K562 (cell line): ENCODE results near the gene BMP10. TPM values are rescaled to one million over a fixed set of nuclear protein-coding genes. Genes with fewer than 3 reads are reported as not detected.
A peak's percentile ranks its signal among the peaks of the same experiment; 100 is the strongest.

Experiments
- ATAC-seq: fragments of 200-7000 bp; cut with Tn5 transposase; 3 replicates; pipeline ENCODE4 v1.9.1; 2020; ENCODE audit warnings: moderate library complexity
- Bru-seq: library from RNA; stranded (reverse); fragments of 400-500 nt; gene quantifications from one replicate; lab custom pipeline; 2021; lab: Mats Ljungman, UMichigan
- BruChase-seq, 2 experiments: library from RNA; stranded (reverse); fragments of 400-500 nt; gene quantifications; one replicate each; lab custom pipeline; 2021; lab: Mats Ljungman, UMichigan
- BruUV-seq: library from RNA; stranded (reverse); fragments of 400-500 nt; replicated peaks from 2 replicates; lab custom pipeline; 2021; lab: Mats Ljungman, UMichigan
- CTCF ChIA-PET: fragments of 300-600 bp; formaldehyde crosslinking; extraction: SDS; loops from one replicate; lab custom pipeline; 2021; ENCODE audit warnings: low intra/inter-chr PET ratio; lab: Yijun Ruan, JAX
- POLR2A ChIA-PET: fragments of 300-600, 350-650 bp; sonication (Branson Sonifier 250); formaldehyde crosslinking; extraction: SDS; loops from one replicate; lab custom pipeline; 2021; ENCODE audit warnings: antibody characterized with exemption, inconsistent platforms; lab: Yijun Ruan, JAX
- DNase-seq, 4 experiments: peaks; one replicate each; pipeline versions ENCODE4 v3.0.0 to v3.0.0-alpha.2; 2011 to 2018; ENCODE audit warnings: low spot score in 3 of 4, mixed read lengths in 3 of 4; ENCODE audit errors: extremely low read depth in 1 of 4
- FAIRE-seq: peaks from 2 replicates; lab custom pipeline; 2011; peaks lifted over from hg19 to GRCh38; lab: Jason Lieb, UNC
- H2AFZ ChIP-seq: 2 replicates; pipeline ENCODE4 v1.6.0; 2011; ENCODE audit warnings: low read depth, low read length, control low read depth, inconsistent platforms
- H3K27ac ChIP-seq: fragments of 200-600 bp; 3 replicates; pipeline ENCODE4 v1.8.0; 2011; ENCODE audit warnings: low read depth, mild to moderate bottlenecking, control low read depth, inconsistent platforms, low read length, moderate library complexity, mixed read lengths; ENCODE audit errors: extremely low read depth
- H3K27me3 ChIP-seq, 2 experiments: fragments of 300-600 bp in 1 of 2; 2 replicates in 1 of 2; 3 replicates in 1 of 2; pipeline versions ENCODE4 v1.6.0 to v1.8.0; 2011; ENCODE audit warnings: inconsistent platforms in 2 of 2, low read length in 2 of 2, mild to moderate bottlenecking in 1 of 2, mixed read lengths in 1 of 2, moderate library complexity in 1 of 2; ENCODE audit not compliant: control insufficient read depth in 2 of 2, insufficient read depth in 2 of 2
- H3K36me3 ChIP-seq: fragments of 300-600 bp; 3 replicates; pipeline ENCODE4 v1.8.0; 2011; ENCODE audit warnings: mild to moderate bottlenecking, low read length, inconsistent platforms; ENCODE audit not compliant: control insufficient read depth, insufficient read depth
- H3K4me1 ChIP-seq, 2 experiments: fragments of 200-600 bp in 1 of 2; replicated peaks in 1 of 2; 2 replicates in 1 of 2; 3 replicates in 1 of 2; pipeline versions ENCODE4 v1.5.1 to v1.8.0; 2011; ENCODE audit warnings: inconsistent platforms in 2 of 2, low read length in 2 of 2, mild to moderate bottlenecking in 1 of 2, mixed read lengths in 1 of 2, moderate library complexity in 1 of 2; ENCODE audit not compliant: control insufficient read depth in 2 of 2, insufficient read depth in 2 of 2
- H3K4me2 ChIP-seq: 2 replicates; pipeline ENCODE4 v1.6.1; 2011; ENCODE audit warnings: low read length, control low read depth, inconsistent platforms, mixed read lengths; ENCODE audit not compliant: insufficient read depth
- H3K4me3 ChIP-seq: fragments of 200-600 bp; sonication (generic), shearing (Covaris generic); 2 replicates; pipeline ENCODE4 v1.5.1; 2016; ENCODE audit warnings: control low read depth, inconsistent platforms
- H3K79me2 ChIP-seq: fragments of 200-600 bp; 3 replicates; pipeline ENCODE4 v1.8.0; 2011; ENCODE audit warnings: low read length, inconsistent platforms; ENCODE audit not compliant: control insufficient read depth, insufficient read depth
- H3K9ac ChIP-seq, 2 experiments: 2 replicates each; pipeline versions ENCODE4 v1.6.0 to v1.6.1; 2011; ENCODE audit warnings: low read depth in 2 of 2, low read length in 2 of 2, control low read depth in 1 of 2, inconsistent platforms in 1 of 2, mild to moderate bottlenecking in 1 of 2, mixed read lengths in 1 of 2; ENCODE audit not compliant: insufficient read depth in 1 of 2
- H3K9me1 ChIP-seq: one replicate; pipeline ENCODE4 v1.6.0; 2011; ENCODE audit warnings: inconsistent platforms, mild to moderate bottlenecking, low read length, moderate library complexity; ENCODE audit not compliant: control insufficient read depth, insufficient read depth
- H3K9me3 ChIP-seq: replicated peaks from 2 replicates; pipeline ENCODE4 v1.5.1; 2011; ENCODE audit warnings: low read depth, low read length, inconsistent platforms; ENCODE audit not compliant: control insufficient read depth, insufficient read depth
- H4K20me1 ChIP-seq: replicated peaks from 2 replicates; pipeline ENCODE4 v1.6.1; 2011; ENCODE audit warnings: low read length, inconsistent platforms, mixed read lengths; ENCODE audit not compliant: control insufficient read depth, insufficient read depth
- CBX8 ChIP-seq: fragments of 200-600 bp; sonication (generic); IDR thresholded peaks from 2 replicates; pipeline ENCODE4 v1.6.1; 2012; ENCODE audit warnings: borderline replicate concordance, mixed run types, low read depth, mild to moderate bottlenecking, moderate library complexity, mixed read lengths, low read length, control low read depth, inconsistent platforms; ENCODE audit not compliant: poor library complexity, severe bottlenecking; ENCODE audit errors: extremely low read depth
- CXXC5 ChIP-seq: fragments of 250-450 bp; sonication (Bioruptor Pico); IDR thresholded peaks from 2 replicates; pipeline ENCODE4 v1.8.0; 2022; ENCODE audit warnings: inconsistent platforms, mild to moderate bottlenecking, moderate library complexity
- LARP7 ChIP-seq: fragments of 450-650 bp; IDR thresholded peaks from 2 replicates; pipeline ENCODE4 v1.6.1; 2016
- NR2C2 ChIP-seq, 2 experiments: fragments of 200-800 bp in 1 of 2; sonication (Bioruptor generic) in 1 of 2; sonication (generic) in 1 of 2; formaldehyde crosslinking in 1 of 2; IDR thresholded peaks; 2 replicates each; pipeline versions ENCODE4 v1.6.1 to v1.8.0; 2016 to 2022; ENCODE audit warnings: mild to moderate bottlenecking in 1 of 2, missing compliant biosample characterization in 1 of 2, missing genetic modification characterization in 1 of 2, missing genetic modification reagents in 1 of 2
- SIX5 ChIP-seq, 2 experiments: IDR thresholded peaks; 2 replicates each; pipeline ENCODE4 v1.6.1; 2011; ENCODE audit warnings: low read length in 2 of 2, borderline replicate concordance in 1 of 2, low read depth in 1 of 2, mild to moderate bottlenecking in 1 of 2, moderate library complexity in 1 of 2; ENCODE audit not compliant: insufficient read depth in 1 of 2
- TAF1 ChIP-seq: IDR thresholded peaks from 2 replicates; pipeline ENCODE4 v1.6.1; 2011; ENCODE audit warnings: mild to moderate bottlenecking, low read length, moderate library complexity; ENCODE audit not compliant: insufficient read depth, control insufficient read depth, severe bottlenecking; ENCODE audit errors: extremely low read depth
- ZBTB8A ChIP-seq: fragments of 450-650 bp; IDR thresholded peaks from 2 replicates; pipeline ENCODE4 v1.6.1; 2018; ENCODE audit warnings: mild to moderate bottlenecking, moderate library complexity; ENCODE audit not compliant: partially characterized antibody
- WGBS: fragments of 100-300 bp; shearing (Covaris generic); methylation state at CpG from one replicate; pipeline ENCODE4 v1.1.6; 2016; ENCODE audit warnings: low coverage, mixed read lengths; ENCODE audit not compliant: insufficient coverage; ENCODE audit errors: missing lambda C conversion rate; 5-methylcytosine and 5-hydroxymethylcytosine counted together
- in situ Hi-C: fragments of 300-500 bp; cut with MboI; formaldehyde crosslinking; loops from 4 replicates; pipeline ENCODE4 v1.15.0; 2018; ENCODE audit warnings: inconsistent platforms, mixed read lengths
- intact Hi-C: fragments of 100-400 bp; cut with micrococcal nuclease; formaldehyde crosslinking; loops from 2 replicates; pipeline ENCODE4 v1.14.2; 2022
- long read RNA-seq, 3 experiments: library from polyadenylated mRNA in 2 of 3; library from RNA in 1 of 3; unstranded in 2 of 3; stranded (forward) in 1 of 3; transcript quantifications; one replicate each; pipeline ENCODE4 v2.0.0, GENCODE V29; 2019 to 2022
- polyA minus RNA-seq, 3 experiments: library from RNA; depleted of rRNA, polyadenylated mRNA; stranded (reverse); fragments of >200 nt; gene quantifications; 2 replicates each; pipeline ENCODE4 v1.2.3, GENCODE V29; 2011
- polyA plus RNA-seq, 8 experiments: library from polyadenylated mRNA; depleted of rRNA in 4 of 8; stranded (reverse) in 5 of 8; unstranded in 3 of 8; fragments of >200 nt; fragmentation: Nextera tagmentation in 2 of 8; fragmentation: Illumina TruSeq in 1 of 8; extraction: Ambion mirVana in 2 of 8; extraction: Trizol in 1 of 8; gene quantifications; 2 replicates each; pipeline versions ENCODE4 v1.2.1 to v1.2.3, GENCODE V29; 2011 to 2014; ENCODE audit warnings: inconsistent platforms in 1 of 8, missing spikeins in 1 of 8
- total RNA-seq, 7 experiments: library from RNA; depleted of rRNA in 6 of 7; stranded (reverse); fragments of >200 nt in 6 of 7; fragmentation: Illumina TruSeq in 2 of 7; extraction: Trizol in 2 of 7; gene quantifications; 2 replicates each; pipeline versions ENCODE4 v1.2.1 to v1.2.3, GENCODE V29; 2011 to 2021; ENCODE audit warnings: low replicate concordance in 1 of 7
- TF ChIP-seq, protein P1 (sequence below): fragments of 450-650 bp; conservative IDR thresholded peaks from 2 replicates; pipeline ENCODE4 v1.6.1; 2016; ENCODE audit warnings: missing genetic modification characterization, low read depth, mild to moderate bottlenecking, missing compliant biosample characterization, moderate library complexity
- TF ChIP-seq, protein P2 (sequence below), 2 experiments: IDR thresholded peaks in 1 of 2; conservative IDR thresholded peaks in 1 of 2; 2 replicates each; pipeline ENCODE4 v1.6.1; 2016; ENCODE audit warnings: low read depth in 2 of 2, mild to moderate bottlenecking in 1 of 2, missing compliant biosample characterization in 1 of 2, missing genetic modification characterization in 1 of 2, moderate library complexity in 1 of 2

BMP10 gene, protein sequence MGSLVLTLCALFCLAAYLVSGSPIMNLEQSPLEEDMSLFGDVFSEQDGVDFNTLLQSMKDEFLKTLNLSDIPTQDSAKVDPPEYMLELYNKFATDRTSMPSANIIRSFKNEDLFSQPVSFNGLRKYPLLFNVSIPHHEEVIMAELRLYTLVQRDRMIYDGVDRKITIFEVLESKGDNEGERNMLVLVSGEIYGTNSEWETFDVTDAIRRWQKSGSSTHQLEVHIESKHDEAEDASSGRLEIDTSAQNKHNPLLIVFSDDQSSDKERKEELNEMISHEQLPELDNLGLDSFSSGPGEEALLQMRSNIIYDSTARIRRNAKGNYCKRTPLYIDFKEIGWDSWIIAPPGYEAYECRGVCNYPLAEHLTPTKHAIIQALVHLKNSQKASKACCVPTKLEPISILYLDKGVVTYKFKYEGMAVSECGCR
- 0.86 and 1.8 TPM in 2 replicates for total RNA-seq (2011; cell fraction: chromatin; rRNA removed; ENCODE audit: low replicate concordance)
- total RNA-seq (2011; cell fraction: nucleolus; rRNA removed): 1.1 and 1.3 TPM in 2 replicates
- 1.6 and 2.1 TPM in 2 replicates for total RNA-seq (2011; cell fraction: nucleoplasm; rRNA removed)
- 0.59 and 0.69 TPM in 2 replicates for total RNA-seq (2014; rRNA removed)
- total RNA-seq (2014; rRNA removed; fragmentation: Illumina TruSeq; extraction: Trizol): 0.73 and 1.3 TPM in 2 replicates
- total RNA-seq (2015; rRNA removed; fragmentation: Illumina TruSeq; extraction: Trizol): 0.43 and 0.45 TPM in 2 replicates
- total RNA-seq (2021): 0.89 and 0.91 TPM in 2 replicates
- 0.18 and 0.40 TPM in 2 replicates for polyA plus RNA-seq (2011; rRNA removed)
- polyA plus RNA-seq (2011; cell fraction: cytosol; rRNA removed): 0.16 and 0.21 TPM in 2 replicates
- polyA plus RNA-seq (2011; cell fraction: nucleus; rRNA removed): 0.18 and 0.81 TPM in 2 replicates
- polyA plus RNA-seq (2012): 0.50 and 0.60 TPM in 2 replicates
- 0.73 and 1.2 TPM in 2 replicates for polyA plus RNA-seq (2014; fragmentation: Illumina TruSeq; extraction: Trizol)
- under 1 TPM; 0.11 to 0.29 TPM for polyA plus RNA-seq (2014; fragmentation: Nextera tagmentation; extraction: Ambion mirVana)
- polyA plus RNA-seq (2014; rRNA removed): 0.15 and 1.1 TPM in 2 replicates
- 0.27 and 1.6 TPM in 2 replicates for polyA minus RNA-seq (2011; rRNA and poly(A)+ RNA removed)
- polyA minus RNA-seq (2011; cell fraction: cytosol; rRNA and poly(A)+ RNA removed): 1.5 TPM in 1 of 2 replicates, not detected in the other
- polyA minus RNA-seq (2011; cell fraction: nucleus; rRNA and poly(A)+ RNA removed): 0.22 and 1.3 TPM in 2 replicates
- Bru-seq, nascent RNA: percentile 38 among the genes with signal in this experiment
- percentile 17 among the genes with signal in this experiment for BruChase-seq, experiment 1, labeled RNA remaining after a 2-hour chase
- percentile 35 among the genes with signal in this experiment for BruChase-seq, experiment 2, labeled RNA remaining after a 6-hour chase
- long read RNA-seq, experiment 1: 0 reads
- long read RNA-seq, experiment 2: 0 reads
- long read RNA-seq, experiment 3: 0 reads

DNA sequence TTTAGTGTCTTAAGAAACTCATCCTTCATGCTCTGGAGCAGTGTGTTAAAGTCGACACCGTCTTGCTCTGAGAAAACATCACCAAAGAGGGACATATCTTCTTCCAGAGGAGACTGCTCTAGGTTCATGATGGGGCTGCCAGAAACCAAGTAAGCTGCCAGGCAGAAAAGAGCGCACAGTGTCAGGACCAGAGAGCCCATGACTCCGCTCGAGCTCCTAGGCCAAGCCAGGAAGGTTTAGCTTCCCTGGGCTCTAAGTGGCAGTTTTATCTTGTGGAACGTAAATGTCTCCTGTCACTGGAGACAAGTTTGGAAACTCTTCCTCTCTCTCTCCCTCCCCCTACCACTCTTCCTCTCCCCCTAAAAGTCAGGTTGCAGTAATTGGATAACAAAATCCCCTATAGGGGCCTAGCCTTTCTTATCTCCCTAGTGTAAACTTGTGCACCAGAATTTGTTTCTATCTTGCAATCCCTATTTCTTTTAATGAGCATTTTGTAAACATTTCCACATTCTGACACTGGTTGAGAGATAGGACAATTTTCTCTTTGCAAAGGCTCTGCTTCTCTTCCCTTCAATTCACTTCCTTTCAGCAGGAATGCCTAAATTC is at the start of gene BMP10:
BMP10 (minus strand) TSS at position 239 of the 606 bp plus-strand sequence; CDS start at position 200, 39 bp downstream.
- 30% methylated on average over 6 of the region's 6 CpGs for WGBS
- in situ Hi-C loops (no loop called here), intact Hi-C loops (no loop called here)
- H3K27ac ChIP-seq: peak within 1 kb of the TSS; percentile 19; the same call in 2 of the 3 replicates
- ChIA-PET POLR2A (no interaction called here), CTCF (no interaction called here)
- H3K4me2 ChIP-seq: peak within 1 kb of the TSS; percentile 47
- no peaks in the 10 kb centered on the region for H3K36me3 ChIP-seq
- no peaks in the 10 kb centered on the region for H3K27me3 ChIP-seq
- BruUV-seq: no TSS peak
- H3K9me3 ChIP-seq: no peaks in the 10 kb centered on the region
- no peaks in the 10 kb centered on the region for H3K79me2 ChIP-seq
- H3K9ac ChIP-seq: peak within 1 kb of the TSS in 1 of 2 experiments; percentile 14; a peak in 1 of 4 replicates
- DNase-seq (peak in 1 of 4 experiments; percentile 40), ATAC-seq (no peak; the same call in 2 of the 3 replicates), FAIRE-seq (peak; percentile 46)
- no peak within 1 kb of the TSS for H3K4me3 ChIP-seq
- H3K9me1 ChIP-seq: no peaks in the 10 kb centered on the region
- H3K4me1 ChIP-seq: peaks cover 0 to 12% of the 10 kb centered on the region in 2 experiments; a peak in 3 of 5 replicates
- peak within 1 kb of the TSS; percentile 66 for H2AFZ ChIP-seq
- no peaks in the 10 kb centered on the region for H4K20me1 ChIP-seq
- TF ChIP-seq ZBTB8A (no peak), SIX5 (IDR thresholded peaks at IDR 0.05; ENCODE audit: borderline replicate concordance in 1 of 2, insufficient read depth in 1 of 2, low read depth in 1 of 2, low read length in 2 of 2) (no peak), LARP7 (no peak), CXXC5 (CRISPR knock-in tag) (0 out of 2 replicates have a peak, but pooled peaks have one; percentile 22), CBX8 (no peak), NR2C2 (CRISPR knock-in tag; IDR thresholded peaks at IDR 0.05) (no peak), NR2C2 (tag; IDR thresholded peaks at IDR 0.05) (0 out of 2 replicates have a peak, but pooled peaks have one; percentile 30), TAF1 (no peak)
- TF ChIP-seq, protein P1, sequence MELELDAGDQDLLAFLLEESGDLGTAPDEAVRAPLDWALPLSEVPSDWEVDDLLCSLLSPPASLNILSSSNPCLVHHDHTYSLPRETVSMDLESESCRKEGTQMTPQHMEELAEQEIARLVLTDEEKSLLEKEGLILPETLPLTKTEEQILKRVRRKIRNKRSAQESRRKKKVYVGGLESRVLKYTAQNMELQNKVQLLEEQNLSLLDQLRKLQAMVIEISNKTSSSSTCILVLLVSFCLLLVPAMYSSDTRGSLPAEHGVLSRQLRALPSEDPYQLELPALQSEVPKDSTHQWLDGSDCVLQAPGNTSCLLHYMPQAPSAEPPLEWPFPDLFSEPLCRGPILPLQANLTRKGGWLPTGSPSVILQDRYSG: no peak
- TF ChIP-seq, protein P2, sequence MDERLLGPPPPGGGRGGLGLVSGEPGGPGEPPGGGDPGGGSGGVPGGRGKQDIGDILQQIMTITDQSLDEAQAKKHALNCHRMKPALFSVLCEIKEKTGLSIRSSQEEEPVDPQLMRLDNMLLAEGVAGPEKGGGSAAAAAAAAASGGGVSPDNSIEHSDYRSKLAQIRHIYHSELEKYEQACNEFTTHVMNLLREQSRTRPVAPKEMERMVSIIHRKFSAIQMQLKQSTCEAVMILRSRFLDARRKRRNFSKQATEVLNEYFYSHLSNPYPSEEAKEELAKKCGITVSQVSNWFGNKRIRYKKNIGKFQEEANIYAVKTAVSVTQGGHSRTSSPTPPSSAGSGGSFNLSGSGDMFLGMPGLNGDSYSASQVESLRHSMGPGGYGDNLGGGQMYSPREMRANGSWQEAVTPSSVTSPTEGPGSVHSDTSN (CRISPR knock-in tag; IDR thresholded peaks at IDR 0.05; ENCODE audit: low read depth): no peak
- TF ChIP-seq, protein P2 (tag; conservative IDR thresholded peaks at IDR 0.05; ENCODE audit: low read depth): 0 out of 2 replicates have a peak, but pooled peaks have one; percentile 12
